ENCODE data around the gene CDH23.
A peak's percentile ranks its signal among the peaks of the same experiment; 100 is the strongest.

Gene CDH23

DNA sequence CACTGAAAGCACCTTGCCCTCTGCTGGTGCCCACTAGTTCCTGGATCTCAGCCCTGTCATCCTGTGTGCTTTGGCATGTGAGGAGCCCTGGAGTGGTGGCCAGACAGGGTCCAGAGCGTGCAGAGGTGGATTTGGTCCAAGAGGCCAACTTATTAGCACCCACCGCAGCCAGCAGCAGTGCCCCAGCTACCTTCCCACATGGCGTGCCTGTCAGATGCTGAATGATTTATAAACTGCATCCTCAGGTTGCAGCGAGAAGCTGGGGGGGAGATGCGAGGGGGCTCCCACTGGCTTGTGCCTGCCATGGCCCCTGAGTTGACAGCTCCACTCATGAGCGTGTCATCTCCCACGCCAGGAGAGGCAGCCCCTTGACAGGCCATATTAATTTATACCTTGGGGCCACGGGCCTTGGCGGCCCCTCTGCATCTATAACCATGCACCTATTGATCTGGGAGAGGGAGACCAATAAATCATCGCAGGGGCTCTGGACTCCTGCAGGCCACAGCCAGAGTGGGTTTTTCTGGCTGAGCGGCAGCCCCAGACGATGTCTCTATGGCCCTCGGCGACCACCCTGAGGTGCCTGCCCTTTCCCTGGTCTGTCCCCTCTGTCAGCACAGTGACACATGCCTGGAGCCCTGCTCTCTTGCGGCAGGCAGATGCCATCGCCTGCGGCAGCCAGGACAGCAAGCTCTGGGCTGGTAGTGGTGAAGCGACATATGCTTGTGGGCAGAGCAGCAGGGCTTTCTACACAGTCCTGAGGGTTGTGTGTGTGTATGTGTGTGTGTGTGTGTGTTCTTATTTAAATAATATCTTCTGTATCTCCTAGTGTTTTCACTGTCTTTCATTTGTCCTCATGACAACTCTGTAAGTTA is 120.8 kb downstream of the CDH23 start:
- TF ChIP-seq, protein P1, sequence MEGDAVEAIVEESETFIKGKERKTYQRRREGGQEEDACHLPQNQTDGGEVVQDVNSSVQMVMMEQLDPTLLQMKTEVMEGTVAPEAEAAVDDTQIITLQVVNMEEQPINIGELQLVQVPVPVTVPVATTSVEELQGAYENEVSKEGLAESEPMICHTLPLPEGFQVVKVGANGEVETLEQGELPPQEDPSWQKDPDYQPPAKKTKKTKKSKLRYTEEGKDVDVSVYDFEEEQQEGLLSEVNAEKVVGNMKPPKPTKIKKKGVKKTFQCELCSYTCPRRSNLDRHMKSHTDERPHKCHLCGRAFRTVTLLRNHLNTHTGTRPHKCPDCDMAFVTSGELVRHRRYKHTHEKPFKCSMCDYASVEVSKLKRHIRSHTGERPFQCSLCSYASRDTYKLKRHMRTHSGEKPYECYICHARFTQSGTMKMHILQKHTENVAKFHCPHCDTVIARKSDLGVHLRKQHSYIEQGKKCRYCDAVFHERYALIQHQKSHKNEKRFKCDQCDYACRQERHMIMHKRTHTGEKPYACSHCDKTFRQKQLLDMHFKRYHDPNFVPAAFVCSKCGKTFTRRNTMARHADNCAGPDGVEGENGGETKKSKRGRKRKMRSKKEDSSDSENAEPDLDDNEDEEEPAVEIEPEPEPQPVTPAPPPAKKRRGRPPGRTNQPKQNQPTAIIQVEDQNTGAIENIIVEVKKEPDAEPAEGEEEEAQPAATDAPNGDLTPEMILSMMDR (IDR thresholded peaks at IDR 0.05; ENCODE audit: low read depth, low read length), result no peak
- DNase-seq (ENCODE audit: low read depth, low spot score), result no peak
- H3K4me3 ChIP-seq (ENCODE audit: low read depth, low read length), result no peak overlapping the region
- in situ Hi-C loops (cut with HindIII; ENCODE audit: low sequenced_read_pairs), result no loop called here

DNA sequence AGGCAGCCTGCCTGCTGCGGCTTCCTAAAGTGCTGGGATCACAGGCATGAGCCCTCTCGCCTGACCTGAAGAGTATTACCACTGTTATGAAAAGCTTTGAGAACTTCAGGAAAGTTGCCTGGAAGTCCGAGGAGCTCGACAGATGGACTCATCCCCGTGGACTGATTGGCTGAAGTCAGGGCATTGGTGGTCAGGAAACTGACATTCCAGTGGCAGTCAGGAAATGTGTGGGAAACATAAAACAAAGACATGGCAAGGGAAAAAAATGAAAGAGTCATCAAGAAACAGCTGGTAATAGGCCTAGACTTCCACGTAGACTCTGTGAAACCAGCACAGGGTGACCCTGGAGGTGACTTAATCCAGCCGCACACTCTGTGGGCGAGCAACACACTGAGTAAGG is 123.3 kb downstream of the CDH23 start:
- H3K4me3 ChIP-seq (ENCODE audit: low read depth, low read length), result no peak overlapping the region
- peak; percentile 30 for DNase-seq (ENCODE audit: low read depth, low spot score)
- in situ Hi-C loops (cut with HindIII; ENCODE audit: low sequenced_read_pairs), result no loop called here
- TF ChIP-seq, protein P1 (IDR thresholded peaks at IDR 0.05; ENCODE audit: low read depth, low read length), result no peak

DNA sequence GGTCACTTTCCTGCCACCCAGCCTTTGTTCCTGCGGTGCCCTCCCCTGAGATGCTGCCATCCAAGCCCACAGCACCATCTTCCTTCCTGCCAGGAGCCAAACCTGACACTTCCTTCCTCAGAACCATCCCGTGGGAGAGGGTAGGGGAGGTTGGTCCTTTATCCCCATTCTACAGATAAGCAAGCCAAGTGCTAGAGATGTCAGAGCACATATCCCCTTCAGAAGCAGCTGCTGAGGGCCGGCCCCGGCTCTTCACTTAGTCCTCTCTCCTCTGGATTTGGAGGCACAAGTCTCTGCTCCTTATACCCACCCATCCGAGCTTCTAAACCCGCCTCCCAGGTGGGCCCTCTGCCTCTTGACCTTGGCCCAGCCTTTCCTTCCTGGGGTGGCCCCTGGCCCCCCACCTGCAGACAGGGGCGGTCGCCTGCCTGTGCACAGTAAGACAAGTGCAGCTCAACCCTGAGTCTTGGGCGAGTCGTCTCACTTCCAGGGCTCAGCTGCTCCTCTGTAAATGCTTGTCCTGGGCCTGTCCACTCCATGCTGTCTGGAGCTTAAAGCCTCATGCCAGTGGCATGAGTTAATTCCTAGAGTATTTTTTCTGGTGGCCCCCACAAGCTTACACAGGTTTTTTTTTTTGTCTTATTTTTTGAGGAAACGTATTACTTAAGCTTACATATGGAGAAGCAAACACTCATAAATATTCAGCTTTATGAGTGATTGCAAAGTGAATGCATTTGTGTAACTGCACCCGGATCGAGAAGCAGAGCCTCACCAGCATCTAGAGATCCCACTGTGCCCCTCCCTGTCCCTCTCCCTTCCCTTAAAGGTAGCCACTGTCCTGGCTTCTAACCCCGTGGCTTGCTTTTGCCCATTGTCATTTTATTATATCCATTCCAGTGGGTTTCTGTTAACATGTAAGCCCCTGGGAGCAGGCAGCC is 125.1 kb downstream of the CDH23 start:
- no peak for DNase-seq (ENCODE audit: low read depth, low spot score)
- in situ Hi-C loops (cut with HindIII; ENCODE audit: low sequenced_read_pairs), result no loop called here
- H3K4me3 ChIP-seq (ENCODE audit: low read depth, low read length), result no peak overlapping the region
- TF ChIP-seq, protein P1 (IDR thresholded peaks at IDR 0.05; ENCODE audit: low read depth, low read length), result no peak

DNA sequence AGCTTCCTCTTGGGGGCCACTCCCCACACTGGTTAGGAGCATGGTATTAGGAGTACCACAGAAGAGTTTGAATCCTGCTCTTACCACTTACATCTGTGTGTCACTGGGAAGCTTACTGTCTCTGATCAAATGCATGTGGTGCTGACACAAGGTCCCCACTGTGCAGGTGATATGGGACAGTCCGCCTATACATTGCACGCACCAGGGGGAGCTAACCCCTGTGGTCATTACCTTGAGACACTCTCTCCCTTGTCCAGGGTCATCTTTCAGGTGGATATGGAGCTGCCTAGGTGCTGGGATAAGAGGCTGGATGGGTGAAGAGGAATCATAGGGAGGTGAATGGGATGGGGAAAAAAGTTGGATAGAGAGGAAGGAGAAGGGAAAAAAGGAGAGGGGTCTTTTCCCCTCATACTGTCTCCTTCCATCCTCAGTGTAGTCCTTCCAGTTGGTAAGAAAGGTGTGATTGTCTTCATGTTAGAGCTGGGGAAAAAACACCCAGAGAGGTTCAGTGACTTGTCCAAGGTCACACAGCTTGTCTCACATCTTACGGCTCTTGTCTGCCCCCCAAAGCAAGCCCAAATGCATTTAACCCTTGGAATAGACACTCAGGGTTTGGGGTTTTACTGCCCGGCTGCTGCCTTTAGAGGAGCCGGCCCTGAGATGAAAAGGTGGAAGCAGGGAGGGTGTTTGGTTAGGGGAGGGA is 125.9 kb downstream of the CDH23 start:
- no peak overlapping the region for H3K4me3 ChIP-seq (ENCODE audit: low read depth, low read length)
- no peak for DNase-seq (ENCODE audit: low read depth, low spot score)
- in situ Hi-C loops (cut with HindIII; ENCODE audit: low sequenced_read_pairs), result no loop called here
- TF ChIP-seq, protein P1 (IDR thresholded peaks at IDR 0.05; ENCODE audit: low read depth, low read length), result no peak

DNA sequence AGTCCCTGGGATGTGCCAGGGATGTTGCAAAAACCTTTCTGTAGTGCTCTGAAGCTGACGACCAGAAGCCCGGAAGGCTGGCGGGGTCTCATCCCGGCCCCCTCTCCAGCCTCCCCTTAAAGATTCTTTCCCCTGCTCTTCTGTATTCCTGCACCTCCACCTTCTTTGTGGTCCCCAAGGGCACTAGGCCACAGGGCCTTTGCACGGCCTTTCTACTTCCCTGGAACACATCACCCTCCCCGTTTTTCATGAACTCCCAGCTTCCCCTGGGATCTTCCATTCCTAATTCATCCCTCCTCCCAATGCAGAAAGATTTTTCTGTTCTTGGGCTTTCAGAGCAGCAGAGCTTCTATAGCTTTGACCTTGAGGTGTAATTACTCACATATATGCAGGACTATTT is 127.0 kb downstream of the CDH23 start:
- in situ Hi-C loops (cut with HindIII; ENCODE audit: low sequenced_read_pairs), result no loop called here
- DNase-seq (ENCODE audit: low read depth, low spot score), result no peak
- TF ChIP-seq, protein P1 (IDR thresholded peaks at IDR 0.05; ENCODE audit: low read depth, low read length), result no peak

DNA sequence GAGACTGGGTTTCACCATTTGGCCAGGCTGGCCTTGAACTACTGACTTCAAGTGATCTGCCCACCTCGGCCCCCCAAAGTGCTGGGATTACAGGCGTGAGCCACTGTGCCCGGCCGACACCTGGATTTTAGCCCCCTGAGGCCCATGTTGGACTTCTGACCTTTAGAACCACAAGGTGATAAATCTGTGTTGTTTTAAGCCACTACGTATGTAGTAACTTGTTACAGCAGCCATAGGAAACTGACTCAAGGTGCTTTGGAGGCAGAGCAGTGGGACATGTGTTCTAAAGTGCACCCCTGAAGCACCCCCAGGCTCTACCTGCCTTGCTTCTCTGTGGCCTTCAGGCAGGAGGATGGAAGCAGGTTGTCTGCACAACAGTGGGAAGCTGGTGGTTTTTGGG is 128.4 kb downstream of the CDH23 start:
- DNase-seq (ENCODE audit: low read depth, low spot score), result no peak
- TF ChIP-seq, protein P1 (IDR thresholded peaks at IDR 0.05; ENCODE audit: low read depth, low read length), result no peak
- H3K4me3 ChIP-seq (ENCODE audit: low read depth, low read length), result no peak overlapping the region
- in situ Hi-C loops (cut with HindIII; ENCODE audit: low sequenced_read_pairs), result no loop called here

More for the DNA sequence above, 127.0 kb downstream of the CDH23 start:
- H3K4me3 ChIP-seq (ENCODE audit: low read depth, low read length), result no peak overlapping the region

All from astrocyte of the spinal cord (primary cell).